GM23338 (cell line): Measurements from ENCODE around the gene ASMT. TPM values are rescaled to one million over a fixed set of nuclear protein-coding genes. Genes with fewer than 3 reads are reported as not detected.

ENCODE experiments used
- ATAC-seq: fragments of 200-7000 bp; cut with Tn5 transposase; 3 replicates; pipeline ENCODE4 v1.9.1; 2020
- DNase-seq: peaks from one replicate; pipeline ENCODE4 v3.0.0-alpha.2; 2015; ENCODE audit warnings: low spot score
- H2AFZ ChIP-seq: fragments of 200-600 bp; sonication (generic); 2 replicates; pipeline ENCODE4 v1.8.0; 2016; ENCODE audit warnings: antibody characterized with exemption, mild to moderate bottlenecking, moderate library complexity
- H3F3A ChIP-seq: fragments of 200-600 bp; sonication (generic); replicated peaks from 2 replicates; pipeline ENCODE4 v1.8.0; 2017; ENCODE audit warnings: antibody characterized with exemption, mixed run types, low read depth
- H3K27ac ChIP-seq: fragments of 200-600 bp; sonication (generic); 2 replicates; pipeline ENCODE4 v1.6.1; 2016; ENCODE audit warnings: low read depth
- H3K27me3 ChIP-seq: fragments of 200-600 bp; sonication (generic); 2 replicates; pipeline ENCODE4 v1.8.0; 2016; ENCODE audit warnings: mild to moderate bottlenecking, mixed run types, moderate library complexity; ENCODE audit not compliant: insufficient read depth
- H3K36me3 ChIP-seq: fragments of 200-600 bp; sonication (generic); 2 replicates; pipeline ENCODE4 v1.8.0; 2016; ENCODE audit warnings: mild to moderate bottlenecking; ENCODE audit not compliant: insufficient read depth
- H3K4me1 ChIP-seq: fragments of 200-600 bp; sonication (generic); 2 replicates; pipeline ENCODE4 v1.8.0; 2016; ENCODE audit warnings: mild to moderate bottlenecking, moderate library complexity; ENCODE audit not compliant: insufficient read depth
- H3K4me2 ChIP-seq: fragments of 200-600 bp; sonication (generic); 2 replicates; pipeline ENCODE4 v1.7.1; 2017; ENCODE audit warnings: mixed run types
- H3K4me3 ChIP-seq: fragments of 200-600 bp; sonication (generic); 2 replicates; pipeline ENCODE4 v1.6.1; 2016; ENCODE audit warnings: mixed run types
- H3K79me2 ChIP-seq: fragments of 200-600 bp; sonication (generic); replicated peaks from 2 replicates; pipeline ENCODE4 v1.8.0; 2017; ENCODE audit warnings: mild to moderate bottlenecking; ENCODE audit not compliant: insufficient read depth
- H3K9me2 ChIP-seq: fragments of 200-600 bp; sonication (generic); 2 replicates; pipeline ENCODE4 v1.8.0; 2017; ENCODE audit not compliant: insufficient read depth
- H4K20me1 ChIP-seq: fragments of 200-600 bp; sonication (generic); replicated peaks from 2 replicates; pipeline ENCODE4 v1.8.0; 2017; ENCODE audit warnings: mild to moderate bottlenecking; ENCODE audit not compliant: insufficient read depth
- H3K27ac Mint-ChIP-seq: 2 replicates; pipeline ENCODE4 v1.8.0; 2020; ENCODE audit warnings: inconsistent platforms, mild to moderate bottlenecking, moderate library complexity, mixed read lengths
- H3K27me3 Mint-ChIP-seq: 3 replicates; pipeline ENCODE4 v1.8.0; 2022; ENCODE audit warnings: low read depth, mild to moderate bottlenecking, moderate library complexity, mixed read lengths, inconsistent platforms; ENCODE audit not compliant: insufficient read depth, poor library complexity
- H3K36me3 Mint-ChIP-seq: 3 replicates; pipeline ENCODE4 v1.8.0; 2021; ENCODE audit warnings: low read depth, mild to moderate bottlenecking, inconsistent platforms, moderate library complexity, mixed read lengths
- H3K4me1 Mint-ChIP-seq: 3 replicates; pipeline ENCODE4 v1.8.0; 2020; ENCODE audit warnings: mild to moderate bottlenecking, inconsistent platforms, mixed read lengths
- H3K4me3 Mint-ChIP-seq: 3 replicates; pipeline ENCODE4 v1.8.0; 2021; ENCODE audit warnings: moderate library complexity, mild to moderate bottlenecking, inconsistent platforms, mixed read lengths
- H3K9me3 Mint-ChIP-seq: 3 replicates; pipeline ENCODE4 v1.8.0; 2020; ENCODE audit warnings: moderate library complexity, mild to moderate bottlenecking, inconsistent platforms, mixed read lengths
- CREB1 ChIP-seq: fragments of 250-450 bp; sonication (Bioruptor Pico); IDR thresholded peaks from 2 replicates; pipeline ENCODE4 v1.5.0; 2020; ENCODE audit warnings: low read depth, mild to moderate bottlenecking, moderate library complexity
- EZH2 ChIP-seq: fragments of 200-600 bp; sonication (generic); IDR thresholded peaks from one replicate; pipeline ENCODE4 v1.8.0; 2017; ENCODE audit warnings: antibody characterized with exemption, mild to moderate bottlenecking, low read depth; ENCODE audit not compliant: unreplicated experiment
- EZH2phosphoT487 ChIP-seq: fragments of 200-600 bp; sonication (generic); IDR thresholded peaks from one replicate; pipeline ENCODE4 v1.8.1; 2018; ENCODE audit warnings: antibody characterized with exemption; ENCODE audit not compliant: unreplicated experiment
- JUNB ChIP-seq: IDR thresholded peaks from one replicate; pipeline ENCODE4 v1.6.1; 2016; ENCODE audit warnings: antibody characterized with exemption; ENCODE audit not compliant: unreplicated experiment
- NANOG ChIP-seq: IDR thresholded peaks from 2 replicates; pipeline ENCODE4 v1.6.1; 2016; ENCODE audit warnings: antibody characterized with exemption, borderline replicate concordance
- POLR2AphosphoS5 ChIP-seq: IDR thresholded peaks from 2 replicates; pipeline ENCODE4 v1.6.1; 2016; ENCODE audit warnings: antibody characterized with exemption, low read depth
- REST ChIP-seq: IDR thresholded peaks from one replicate; pipeline ENCODE4 v1.6.1; 2018; ENCODE audit warnings: antibody characterized with exemption; ENCODE audit not compliant: unreplicated experiment
- STAT1 ChIP-seq: IDR thresholded peaks from one replicate; pipeline ENCODE4 v1.6.1; 2016; ENCODE audit warnings: antibody characterized with exemption; ENCODE audit not compliant: unreplicated experiment
- ZNF114 ChIP-seq: fragments of 250-450 bp; sonication (Bioruptor Pico); IDR thresholded peaks from 2 replicates; pipeline ENCODE4 v1.5.0; 2020; ENCODE audit warnings: mild to moderate bottlenecking, moderate library complexity
- ZNF331 ChIP-seq: fragments of 250-450 bp; sonication (Bioruptor Pico); IDR thresholded peaks from 2 replicates; pipeline ENCODE4 v1.5.0; 2020; ENCODE audit warnings: low read depth, mild to moderate bottlenecking, moderate library complexity
- polyA plus RNA-seq: library from polyadenylated mRNA; unstranded; fragments of >200 nt; fragmentation: Nextera tagmentation; extraction: Ambion mirVana; gene quantifications from 2 replicates; pipeline ENCODE4 v1.2.1, GENCODE V29; 2016
- total RNA-seq: library from RNA; depleted of rRNA; stranded (reverse); fragments of >200 nt; shearing (Covaris generic); gene quantifications from 2 replicates; pipeline ENCODE4 v1.2.3, GENCODE V29; 2014
- TF ChIP-seq, protein P1 (sequence below), 2 experiments: fragments of 200-600 bp in 1 of 2; sonication (generic) in 1 of 2; conservative IDR thresholded peaks; 2 replicates each; pipeline versions ENCODE4 v1.5.1 to v1.6.1; 2016 to 2017; ENCODE audit warnings: antibody characterized with exemption in 2 of 2, low read depth in 2 of 2, mild to moderate bottlenecking in 2 of 2, moderate library complexity in 1 of 2
- TF ChIP-seq, protein P2 (sequence below): IDR thresholded peaks from 2 replicates; pipeline ENCODE4 v1.6.1; 2016; ENCODE audit warnings: antibody characterized with exemption
- TF ChIP-seq, protein P3 (sequence below): fragments of 250-450 bp; sonication (Bioruptor Pico); IDR thresholded peaks from 2 replicates; pipeline ENCODE4 v1.5.0; 2020; ENCODE audit warnings: mild to moderate bottlenecking, moderate library complexity

Gene ASMT
- total and polyA plus RNA-seq, 2 experiments from 2014 or later, result 0.53 to 2.4 TPM

GRCh38 chrX:1600406-1601050 is 14.3 kb upstream of the ASMT start:
- Mint-ChIP-seq H3K27ac (no peak overlapping the region), H3K36me3 (peaks cover 66% of the 10 kb centered on the region), H3K9me3 (peaks cover 56% of the 10 kb centered on the region), H3K4me1 (no peaks in the 10 kb centered on the region; the same call in 2 of the 3 replicates), H3K27me3 (peaks cover 11% of the 10 kb centered on the region), H3K4me3 (no peak overlapping the region)
- peaks cover 11% of the 10 kb centered on the region for H3K36me3 ChIP-seq
- H3K27ac ChIP-seq, result no peak overlapping the region
- no peak for DNase-seq
- no peaks in the 10 kb centered on the region for H3K4me1 ChIP-seq
- TF ChIP-seq, protein P1, sequence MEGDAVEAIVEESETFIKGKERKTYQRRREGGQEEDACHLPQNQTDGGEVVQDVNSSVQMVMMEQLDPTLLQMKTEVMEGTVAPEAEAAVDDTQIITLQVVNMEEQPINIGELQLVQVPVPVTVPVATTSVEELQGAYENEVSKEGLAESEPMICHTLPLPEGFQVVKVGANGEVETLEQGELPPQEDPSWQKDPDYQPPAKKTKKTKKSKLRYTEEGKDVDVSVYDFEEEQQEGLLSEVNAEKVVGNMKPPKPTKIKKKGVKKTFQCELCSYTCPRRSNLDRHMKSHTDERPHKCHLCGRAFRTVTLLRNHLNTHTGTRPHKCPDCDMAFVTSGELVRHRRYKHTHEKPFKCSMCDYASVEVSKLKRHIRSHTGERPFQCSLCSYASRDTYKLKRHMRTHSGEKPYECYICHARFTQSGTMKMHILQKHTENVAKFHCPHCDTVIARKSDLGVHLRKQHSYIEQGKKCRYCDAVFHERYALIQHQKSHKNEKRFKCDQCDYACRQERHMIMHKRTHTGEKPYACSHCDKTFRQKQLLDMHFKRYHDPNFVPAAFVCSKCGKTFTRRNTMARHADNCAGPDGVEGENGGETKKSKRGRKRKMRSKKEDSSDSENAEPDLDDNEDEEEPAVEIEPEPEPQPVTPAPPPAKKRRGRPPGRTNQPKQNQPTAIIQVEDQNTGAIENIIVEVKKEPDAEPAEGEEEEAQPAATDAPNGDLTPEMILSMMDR (conservative IDR thresholded peaks at IDR 0.05; ENCODE audit: low read depth in 2 of 2), result no peak
- TF ChIP-seq NANOG (no peak), REST (no peak), STAT1 (no peak), ZNF331 (CRISPR knock-in tag) (no peak), POLR2AphosphoS5 (no peak), EZH2phosphoT487 (no peak), CREB1 (CRISPR knock-in tag) (no peak), JUNB (no peak), ZNF114 (no peak), EZH2 (no peak)
- TF ChIP-seq, protein P2, sequence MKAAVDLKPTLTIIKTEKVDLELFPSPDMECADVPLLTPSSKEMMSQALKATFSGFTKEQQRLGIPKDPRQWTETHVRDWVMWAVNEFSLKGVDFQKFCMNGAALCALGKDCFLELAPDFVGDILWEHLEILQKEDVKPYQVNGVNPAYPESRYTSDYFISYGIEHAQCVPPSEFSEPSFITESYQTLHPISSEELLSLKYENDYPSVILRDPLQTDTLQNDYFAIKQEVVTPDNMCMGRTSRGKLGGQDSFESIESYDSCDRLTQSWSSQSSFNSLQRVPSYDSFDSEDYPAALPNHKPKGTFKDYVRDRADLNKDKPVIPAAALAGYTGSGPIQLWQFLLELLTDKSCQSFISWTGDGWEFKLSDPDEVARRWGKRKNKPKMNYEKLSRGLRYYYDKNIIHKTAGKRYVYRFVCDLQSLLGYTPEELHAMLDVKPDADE, result no peak
- TF ChIP-seq, protein P3, sequence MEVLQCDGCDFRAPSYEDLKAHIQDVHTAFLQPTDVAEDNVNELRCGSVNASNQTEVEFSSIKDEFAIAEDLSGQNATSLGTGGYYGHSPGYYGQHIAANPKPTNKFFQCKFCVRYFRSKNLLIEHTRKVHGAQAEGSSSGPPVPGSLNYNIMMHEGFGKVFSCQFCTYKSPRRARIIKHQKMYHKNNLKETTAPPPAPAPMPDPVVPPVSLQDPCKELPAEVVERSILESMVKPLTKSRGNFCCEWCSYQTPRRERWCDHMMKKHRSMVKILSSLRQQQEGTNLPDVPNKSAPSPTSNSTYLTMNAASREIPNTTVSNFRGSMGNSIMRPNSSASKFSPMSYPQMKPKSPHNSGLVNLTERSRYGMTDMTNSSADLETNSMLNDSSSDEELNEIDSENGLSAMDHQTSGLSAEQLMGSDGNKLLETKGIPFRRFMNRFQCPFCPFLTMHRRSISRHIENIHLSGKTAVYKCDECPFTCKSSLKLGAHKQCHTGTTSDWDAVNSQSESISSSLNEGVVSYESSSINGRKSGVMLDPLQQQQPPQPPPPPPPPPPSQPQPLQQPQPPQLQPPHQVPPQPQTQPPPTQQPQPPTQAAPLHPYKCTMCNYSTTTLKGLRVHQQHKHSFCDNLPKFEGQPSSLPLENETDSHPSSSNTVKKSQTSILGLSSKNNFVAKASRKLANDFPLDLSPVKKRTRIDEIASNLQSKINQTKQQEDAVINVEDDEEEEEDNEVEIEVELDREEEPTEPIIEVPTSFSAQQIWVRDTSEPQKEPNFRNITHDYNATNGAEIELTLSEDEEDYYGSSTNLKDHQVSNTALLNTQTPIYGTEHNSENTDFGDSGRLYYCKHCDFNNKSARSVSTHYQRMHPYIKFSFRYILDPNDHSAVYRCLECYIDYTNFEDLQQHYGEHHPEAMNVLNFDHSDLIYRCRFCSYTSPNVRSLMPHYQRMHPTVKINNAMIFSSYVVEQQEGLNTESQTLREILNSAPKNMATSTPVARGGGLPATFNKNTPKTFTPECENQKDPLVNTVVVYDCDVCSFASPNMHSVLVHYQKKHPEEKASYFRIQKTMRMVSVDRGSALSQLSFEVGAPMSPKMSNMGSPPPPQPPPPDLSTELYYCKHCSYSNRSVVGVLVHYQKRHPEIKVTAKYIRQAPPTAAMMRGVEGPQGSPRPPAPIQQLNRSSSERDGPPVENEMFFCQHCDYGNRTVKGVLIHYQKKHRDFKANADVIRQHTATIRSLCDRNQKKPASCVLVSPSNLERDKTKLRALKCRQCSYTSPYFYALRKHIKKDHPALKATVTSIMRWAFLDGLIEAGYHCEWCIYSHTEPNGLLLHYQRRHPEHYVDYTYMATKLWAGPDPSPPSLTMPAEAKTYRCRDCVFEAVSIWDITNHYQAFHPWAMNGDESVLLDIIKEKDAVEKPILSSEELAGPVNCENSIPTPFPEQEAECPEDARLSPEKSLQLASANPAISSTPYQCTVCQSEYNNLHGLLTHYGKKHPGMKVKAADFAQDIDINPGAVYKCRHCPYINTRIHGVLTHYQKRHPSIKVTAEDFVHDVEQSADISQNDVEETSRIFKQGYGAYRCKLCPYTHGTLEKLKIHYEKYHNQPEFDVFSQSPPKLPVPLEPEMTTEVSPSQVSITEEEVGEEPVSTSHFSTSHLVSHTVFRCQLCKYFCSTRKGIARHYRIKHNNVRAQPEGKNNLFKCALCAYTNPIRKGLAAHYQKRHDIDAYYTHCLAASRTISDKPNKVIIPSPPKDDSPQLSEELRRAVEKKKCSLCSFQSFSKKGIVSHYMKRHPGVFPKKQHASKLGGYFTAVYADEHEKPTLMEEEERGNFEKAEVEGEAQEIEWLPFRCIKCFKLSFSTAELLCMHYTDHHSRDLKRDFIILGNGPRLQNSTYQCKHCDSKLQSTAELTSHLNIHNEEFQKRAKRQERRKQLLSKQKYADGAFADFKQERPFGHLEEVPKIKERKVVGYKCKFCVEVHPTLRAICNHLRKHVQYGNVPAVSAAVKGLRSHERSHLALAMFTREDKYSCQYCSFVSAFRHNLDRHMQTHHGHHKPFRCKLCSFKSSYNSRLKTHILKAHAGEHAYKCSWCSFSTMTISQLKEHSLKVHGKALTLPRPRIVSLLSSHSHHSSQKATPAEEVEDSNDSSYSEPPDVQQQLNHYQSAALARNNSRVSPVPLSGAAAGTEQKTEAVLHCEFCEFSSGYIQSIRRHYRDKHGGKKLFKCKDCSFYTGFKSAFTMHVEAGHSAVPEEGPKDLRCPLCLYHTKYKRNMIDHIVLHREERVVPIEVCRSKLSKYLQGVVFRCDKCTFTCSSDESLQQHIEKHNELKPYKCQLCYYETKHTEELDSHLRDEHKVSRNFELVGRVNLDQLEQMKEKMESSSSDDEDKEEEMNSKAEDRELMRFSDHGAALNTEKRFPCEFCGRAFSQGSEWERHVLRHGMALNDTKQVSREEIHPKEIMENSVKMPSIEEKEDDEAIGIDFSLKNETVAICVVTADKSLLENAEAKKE (CRISPR knock-in tag), result no peak
- H3K27me3 ChIP-seq, result no peaks in the 10 kb centered on the region
- H2AFZ ChIP-seq, result no peak overlapping the region
- H4K20me1 ChIP-seq, result no peaks in the 10 kb centered on the region; the same call in none of the 2 replicates
- peaks cover 20% of the 10 kb centered on the region for H3K79me2 ChIP-seq
- no peaks in the 10 kb centered on the region for H3K9me2 ChIP-seq
- no peak overlapping the region for H3K4me3 ChIP-seq
- no peak overlapping the region for H3K4me2 ChIP-seq
- no peaks in the 10 kb centered on the region for H3F3A ChIP-seq
- ATAC-seq, result no peak
